ENCODE results near the gene C4BPB. TPM values are rescaled to one million over a fixed set of nuclear protein-coding genes. Genes with fewer than 3 reads are reported as not detected.
"Not testable (repeated sequence)": the region's sequence is repeated elsewhere in the genome, so short reads cannot be mapped to it uniquely, and the experiment has no call there.

Gene C4BPB
- polyA plus RNA-seq (2012; ENCODE audit: low read depth, missing spikeins): 0.71 TPM

GRCh38 chr1:207088701-207089626 is at the start of gene C4BPB:
Gene C4BPB (plus strand): TSS chr1:207088860. CDS start chr1:207089532, 672 bp downstream.
- TF ChIP-seq PAX5 (IDR thresholded peaks at IDR 0.05; ENCODE audit: insufficient read depth, low read length, severe bottlenecking): no peak
- peak; percentile 20; the same call in 1 of the 2 replicates for TF ChIP-seq SPI1 (IDR thresholded peaks at IDR 0.05; ENCODE audit: low read depth, low read length)
- FAIRE-seq (peak; percentile 43), DNase-seq (ENCODE audit: insufficient read length, low spot score) (no peak)

- TF ChIP-seq SPI1 (IDR thresholded peaks at IDR 0.05; ENCODE audit: low read depth, low read length): no peak
- TF ChIP-seq TAF1 (IDR thresholded peaks at IDR 0.05; ENCODE audit: low read depth, low read length): no peak
- no peak for TF ChIP-seq PAX5 (IDR thresholded peaks at IDR 0.05; ENCODE audit: insufficient read depth, low read length, severe bottlenecking)
- TF ChIP-seq POLR2A (IDR thresholded peaks at IDR 0.05; ENCODE audit: low read depth, low read length): no peak
- FAIRE-seq (no peak), DNase-seq (ENCODE audit: insufficient read length, low spot score) (no peak)
These were observed 49.1 kb upstream of the C4BPB start for GRCh38 chr1:207039380-207040180.

GRCh38 chr1:207040181-207040533 is 48.5 kb upstream of the C4BPB start:
- TF ChIP-seq TAF1 (IDR thresholded peaks at IDR 0.05; ENCODE audit: low read depth, low read length) (no peak), POU2F2 (IDR thresholded peaks at IDR 0.05; ENCODE audit: low read depth, low read length) (no peak), POLR2AphosphoS5 (IDR thresholded peaks at IDR 0.05; ENCODE audit: low read depth, low read length) (no peak), POLR2A (IDR thresholded peaks at IDR 0.05; ENCODE audit: low read depth, low read length) (no peak), PAX5 (IDR thresholded peaks at IDR 0.05; ENCODE audit: insufficient read depth, low read length, severe bottlenecking) (no peak), SPI1 (IDR thresholded peaks at IDR 0.05; ENCODE audit: low read depth, low read length) (no peak)
- DNase-seq (ENCODE audit: insufficient read length, low spot score) (no peak), FAIRE-seq (no peak)

- DNase-seq (ENCODE audit: insufficient read length, low spot score); FAIRE-seq: not testable (repeated sequence)
These were observed 47.3 kb upstream of the C4BPB start for GRCh38 chr1:207041397-207041796.

GRCh38 chr1:207045453-207045852 is 43.2 kb upstream of the C4BPB start:
- TF ChIP-seq TAF1 (IDR thresholded peaks at IDR 0.05; ENCODE audit: low read depth, low read length) (no peak), SPI1 (IDR thresholded peaks at IDR 0.05; ENCODE audit: low read depth, low read length) (no peak), POLR2A (IDR thresholded peaks at IDR 0.05; ENCODE audit: low read depth, low read length) (no peak), POU2F2 (IDR thresholded peaks at IDR 0.05; ENCODE audit: low read depth, low read length) (no peak), PAX5 (IDR thresholded peaks at IDR 0.05; ENCODE audit: insufficient read depth, low read length, severe bottlenecking) (no peak), POLR2AphosphoS5 (IDR thresholded peaks at IDR 0.05; ENCODE audit: low read depth, low read length) (no peak)
- no peak for DNase-seq (ENCODE audit: insufficient read length, low spot score)
- FAIRE-seq: no peak

- FAIRE-seq: no peak
- no peak for DNase-seq (ENCODE audit: insufficient read length, low spot score)
- no peak for TF ChIP-seq POU2F2 (IDR thresholded peaks at IDR 0.05; ENCODE audit: low read depth, low read length)
- TF ChIP-seq PAX5 (IDR thresholded peaks at IDR 0.05; ENCODE audit: insufficient read depth, low read length, severe bottlenecking): no peak
- no peak for TF ChIP-seq POLR2A (IDR thresholded peaks at IDR 0.05; ENCODE audit: low read depth, low read length)
- no peak for TF ChIP-seq SPI1 (IDR thresholded peaks at IDR 0.05; ENCODE audit: low read depth, low read length)
- no peak for TF ChIP-seq POLR2AphosphoS5 (IDR thresholded peaks at IDR 0.05; ENCODE audit: low read depth, low read length)
- TF ChIP-seq TAF1 (IDR thresholded peaks at IDR 0.05; ENCODE audit: low read depth, low read length): no peak
These were observed 41.2 kb upstream of the C4BPB start for GRCh38 chr1:207047505-207047904.

- DNase-seq (ENCODE audit: insufficient read length, low spot score) (no peak), FAIRE-seq (no peak)
- no peak for TF ChIP-seq POLR2A (IDR thresholded peaks at IDR 0.05; ENCODE audit: low read depth, low read length)
- TF ChIP-seq PAX5 (IDR thresholded peaks at IDR 0.05; ENCODE audit: insufficient read depth, low read length, severe bottlenecking): no peak
- TF ChIP-seq POLR2AphosphoS5 (IDR thresholded peaks at IDR 0.05; ENCODE audit: low read depth, low read length): no peak
- no peak for TF ChIP-seq POU2F2 (IDR thresholded peaks at IDR 0.05; ENCODE audit: low read depth, low read length)
- no peak for TF ChIP-seq TAF1 (IDR thresholded peaks at IDR 0.05; ENCODE audit: low read depth, low read length)
- no peak for TF ChIP-seq SPI1 (IDR thresholded peaks at IDR 0.05; ENCODE audit: low read depth, low read length)
These were observed 40.6 kb upstream of the C4BPB start for GRCh38 chr1:207048041-207048440.

- TF ChIP-seq SPI1 (IDR thresholded peaks at IDR 0.05; ENCODE audit: low read depth, low read length) (no peak), POLR2A (IDR thresholded peaks at IDR 0.05; ENCODE audit: low read depth, low read length) (no peak), PAX5 (IDR thresholded peaks at IDR 0.05; ENCODE audit: insufficient read depth, low read length, severe bottlenecking) (no peak), POLR2AphosphoS5 (IDR thresholded peaks at IDR 0.05; ENCODE audit: low read depth, low read length) (no peak), TAF1 (IDR thresholded peaks at IDR 0.05; ENCODE audit: low read depth, low read length) (no peak), POU2F2 (IDR thresholded peaks at IDR 0.05; ENCODE audit: low read depth, low read length) (no peak)
- DNase-seq (ENCODE audit: insufficient read length, low spot score): no peak
- FAIRE-seq: no peak
These were observed 39.6 kb upstream of the C4BPB start for GRCh38 chr1:207049054-207049453.

GRCh38 chr1:207049514-207049913 is 39.1 kb upstream of the C4BPB start:
- no peak for FAIRE-seq

More at GRCh38 chr1:207049514-207049913, 39.1 kb upstream of the C4BPB start:
- no peak for DNase-seq (ENCODE audit: insufficient read length, low spot score)
- TF ChIP-seq TAF1 (IDR thresholded peaks at IDR 0.05; ENCODE audit: low read depth, low read length): no peak
- no peak for TF ChIP-seq POLR2A (IDR thresholded peaks at IDR 0.05; ENCODE audit: low read depth, low read length)
- TF ChIP-seq POLR2AphosphoS5 (IDR thresholded peaks at IDR 0.05; ENCODE audit: low read depth, low read length): no peak
- TF ChIP-seq PAX5 (IDR thresholded peaks at IDR 0.05; ENCODE audit: insufficient read depth, low read length, severe bottlenecking): no peak
- no peak for TF ChIP-seq POU2F2 (IDR thresholded peaks at IDR 0.05; ENCODE audit: low read depth, low read length)
- TF ChIP-seq SPI1 (IDR thresholded peaks at IDR 0.05; ENCODE audit: low read depth, low read length): no peak

All from GM12891 (cell line).